T-helper 1 cell (primary cell): Measurements from ENCODE around the gene NUDT1.

Experiments used
- DNase-seq, 5 donors: peaks; one replicate each; pipeline ENCODE4 v3.0.0-alpha.2; 2012 to 2020

Gene NUDT1

GRCh38 chr7:2205036-2205780 is 36.8 kb upstream of the NUDT1 start:
- no peak for DNase-seq

GRCh38 chr7:2208712-2209111 is 33.3 kb upstream of the NUDT1 start:
- no peak for DNase-seq

- DNase-seq = peak in 3 of 5 donors; percentile 24 to 35 (median 28)
Measured at GRCh38 chr7:2209146-2209960, 32.7 kb upstream of the NUDT1 start.

- DNase-seq = no peak
Measured at GRCh38 chr7:2209961-2210323, 32.1 kb upstream of the NUDT1 start.

- no peak for DNase-seq
Measured at GRCh38 chr7:2210551-2211258, 31.3 kb upstream of the NUDT1 start.

GRCh38 chr7:2211259-2211880 is 30.7 kb upstream of the NUDT1 start:
- no peak for DNase-seq

GRCh38 chr7:2211926-2212325 is 30.1 kb upstream of the NUDT1 start:
- no peak for DNase-seq

- DNase-seq = no peak
Measured at GRCh38 chr7:2212906-2213305, 29.1 kb upstream of the NUDT1 start.

GRCh38 chr7:2213551-2214215 is 28.3 kb upstream of the NUDT1 start:
- DNase-seq = no peak

GRCh38 chr7:2214636-2215035 is 27.4 kb upstream of the NUDT1 start:
- peak in 1 of 5 donors; percentile 91 for DNase-seq

- DNase-seq = no peak
Measured at GRCh38 chr7:2215851-2216250, 26.2 kb upstream of the NUDT1 start.

- no peak for DNase-seq
Measured at GRCh38 chr7:2217206-2217605, 24.8 kb upstream of the NUDT1 start.

- DNase-seq = no peak
Measured at GRCh38 chr7:2217716-2218443, 24.1 kb upstream of the NUDT1 start.

- DNase-seq = no peak
Measured at GRCh38 chr7:2218444-2218785, 23.6 kb upstream of the NUDT1 start.

GRCh38 chr7:2219136-2219535 is 22.9 kb upstream of the NUDT1 start:
- no peak for DNase-seq

- DNase-seq = no peak
Measured at GRCh38 chr7:2219606-2220005, 22.4 kb upstream of the NUDT1 start.

- no peak for DNase-seq
Measured at GRCh38 chr7:2220030-2220429, 22.0 kb upstream of the NUDT1 start.

- DNase-seq = no peak
Measured at GRCh38 chr7:2220506-2220905, 21.5 kb upstream of the NUDT1 start.

GRCh38 chr7:2220954-2221353 is 21.1 kb upstream of the NUDT1 start:
- no peak for DNase-seq

- DNase-seq = no peak
Measured at GRCh38 chr7:2222516-2222915, 19.5 kb upstream of the NUDT1 start.

GRCh38 chr7:2223321-2223720 is 18.7 kb upstream of the NUDT1 start:
- DNase-seq = no peak

GRCh38 chr7:2224491-2224928 is 17.5 kb upstream of the NUDT1 start:
- no peak for DNase-seq
